Testis (tissue), 2 donors: Measurements from ENCODE around the gene MINDY4.

Source experiments
- CTCF ChIP-seq, 3 experiments: fragments of 450-650 bp in 2 of 3; fragments of 200-600 bp in 1 of 3; sonication (generic) in 1 of 3; IDR thresholded peaks; one replicate each; pipeline ENCODE4 v1.5.1; 2016 to 2019; ENCODE audit warnings: antibody characterized with exemption in 3 of 3, mild to moderate bottlenecking in 2 of 3, moderate library complexity in 1 of 3
- POLR2A ChIP-seq: fragments of 450-650 bp; IDR thresholded peaks from one replicate; pipeline ENCODE4 v1.6.1; 2017; ENCODE audit warnings: antibody characterized with exemption, mild to moderate bottlenecking, moderate library complexity

GRCh38 chr7:30906014-30906413, 134.8 kb downstream of the MINDY4 start:
- TF ChIP-seq CTCF (IDR thresholded peaks at IDR 0.05) (no peak), POLR2A (no peak)
